ENCODE results near the gene INTS11. TPM values are rescaled to one million over a fixed set of nuclear protein-coding genes. Genes with fewer than 3 reads are reported as not detected.

The INTS11 gene
- total and polyA plus RNA-seq, 2 of the 13 experiments (the other 11 are each of a cell fraction or from before 2014, with no cell fraction given), result 52.8 to 94.8 TPM

- no peak; the same call in 1 of the 2 replicates for TF ChIP-seq ZNF383 (CRISPR knock-in tag; IDR thresholded peaks at IDR 0.05; ENCODE audit: borderline replicate concordance)
- no peak for TF ChIP-seq ZNF674 (CRISPR knock-in tag; IDR thresholded peaks at IDR 0.05; ENCODE audit: low read depth)
- TF ChIP-seq, protein P1, sequence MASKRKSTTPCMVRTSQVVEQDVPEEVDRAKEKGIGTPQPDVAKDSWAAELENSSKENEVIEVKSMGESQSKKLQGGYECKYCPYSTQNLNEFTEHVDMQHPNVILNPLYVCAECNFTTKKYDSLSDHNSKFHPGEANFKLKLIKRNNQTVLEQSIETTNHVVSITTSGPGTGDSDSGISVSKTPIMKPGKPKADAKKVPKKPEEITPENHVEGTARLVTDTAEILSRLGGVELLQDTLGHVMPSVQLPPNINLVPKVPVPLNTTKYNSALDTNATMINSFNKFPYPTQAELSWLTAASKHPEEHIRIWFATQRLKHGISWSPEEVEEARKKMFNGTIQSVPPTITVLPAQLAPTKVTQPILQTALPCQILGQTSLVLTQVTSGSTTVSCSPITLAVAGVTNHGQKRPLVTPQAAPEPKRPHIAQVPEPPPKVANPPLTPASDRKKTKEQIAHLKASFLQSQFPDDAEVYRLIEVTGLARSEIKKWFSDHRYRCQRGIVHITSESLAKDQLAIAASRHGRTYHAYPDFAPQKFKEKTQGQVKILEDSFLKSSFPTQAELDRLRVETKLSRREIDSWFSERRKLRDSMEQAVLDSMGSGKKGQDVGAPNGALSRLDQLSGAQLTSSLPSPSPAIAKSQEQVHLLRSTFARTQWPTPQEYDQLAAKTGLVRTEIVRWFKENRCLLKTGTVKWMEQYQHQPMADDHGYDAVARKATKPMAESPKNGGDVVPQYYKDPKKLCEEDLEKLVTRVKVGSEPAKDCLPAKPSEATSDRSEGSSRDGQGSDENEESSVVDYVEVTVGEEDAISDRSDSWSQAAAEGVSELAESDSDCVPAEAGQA (IDR thresholded peaks at IDR 0.05; ENCODE audit: low read depth), result no peak
- TF ChIP-seq, protein P1 (CRISPR knock-in tag; IDR thresholded peaks at IDR 0.05; ENCODE audit: borderline replicate concordance), result no peak
- TF ChIP-seq KLF12 (CRISPR knock-in tag; IDR thresholded peaks at IDR 0.05; ENCODE audit: borderline replicate concordance), result no peak
- TF ChIP-seq PITX1 (CRISPR knock-in tag; IDR thresholded peaks at IDR 0.05), result 0 out of 2 replicates have a peak, but pooled peaks have one; percentile 15
- TF ChIP-seq CBX1 (IDR thresholded peaks at IDR 0.05; ENCODE audit: low read depth), result peak; percentile 46
- TF ChIP-seq BHLHE40 (IDR thresholded peaks at IDR 0.05; ENCODE audit: low read length), result peak; percentile 57
- TF ChIP-seq, protein P2, sequence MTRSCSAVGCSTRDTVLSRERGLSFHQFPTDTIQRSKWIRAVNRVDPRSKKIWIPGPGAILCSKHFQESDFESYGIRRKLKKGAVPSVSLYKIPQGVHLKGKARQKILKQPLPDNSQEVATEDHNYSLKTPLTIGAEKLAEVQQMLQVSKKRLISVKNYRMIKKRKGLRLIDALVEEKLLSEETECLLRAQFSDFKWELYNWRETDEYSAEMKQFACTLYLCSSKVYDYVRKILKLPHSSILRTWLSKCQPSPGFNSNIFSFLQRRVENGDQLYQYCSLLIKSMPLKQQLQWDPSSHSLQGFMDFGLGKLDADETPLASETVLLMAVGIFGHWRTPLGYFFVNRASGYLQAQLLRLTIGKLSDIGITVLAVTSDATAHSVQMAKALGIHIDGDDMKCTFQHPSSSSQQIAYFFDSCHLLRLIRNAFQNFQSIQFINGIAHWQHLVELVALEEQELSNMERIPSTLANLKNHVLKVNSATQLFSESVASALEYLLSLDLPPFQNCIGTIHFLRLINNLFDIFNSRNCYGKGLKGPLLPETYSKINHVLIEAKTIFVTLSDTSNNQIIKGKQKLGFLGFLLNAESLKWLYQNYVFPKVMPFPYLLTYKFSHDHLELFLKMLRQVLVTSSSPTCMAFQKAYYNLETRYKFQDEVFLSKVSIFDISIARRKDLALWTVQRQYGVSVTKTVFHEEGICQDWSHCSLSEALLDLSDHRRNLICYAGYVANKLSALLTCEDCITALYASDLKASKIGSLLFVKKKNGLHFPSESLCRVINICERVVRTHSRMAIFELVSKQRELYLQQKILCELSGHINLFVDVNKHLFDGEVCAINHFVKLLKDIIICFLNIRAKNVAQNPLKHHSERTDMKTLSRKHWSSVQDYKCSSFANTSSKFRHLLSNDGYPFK (CRISPR knock-in tag; IDR thresholded peaks at IDR 0.05; ENCODE audit: borderline replicate concordance), result no peak
- no peak for TF ChIP-seq SNAI1 (CRISPR knock-in tag; IDR thresholded peaks at IDR 0.05; ENCODE audit: borderline replicate concordance)
- TF ChIP-seq PHF20 (CRISPR knock-in tag; IDR thresholded peaks at IDR 0.05), result 0 out of 2 replicates have a peak, but pooled peaks have one; percentile 30
- TF ChIP-seq ZNF672 (CRISPR knock-in tag; IDR thresholded peaks at IDR 0.05), result no peak
- no peak for TF ChIP-seq TBL1XR1 (IDR thresholded peaks at IDR 0.05; ENCODE audit: borderline replicate concordance, low read length, partially characterized antibody)
- TF ChIP-seq KDM5A (IDR thresholded peaks at IDR 0.05; ENCODE audit: borderline replicate concordance, low read length), result no peak
- TF ChIP-seq SRF (IDR thresholded peaks at IDR 0.05; ENCODE audit: low read depth, low read length), result no peak
- TF ChIP-seq BCL3 (CRISPR knock-in tag; IDR thresholded peaks at IDR 0.05), result no peak
- TF ChIP-seq CENPT (CRISPR knock-in tag; IDR thresholded peaks at IDR 0.05; ENCODE audit: low read depth), result 0 out of 2 replicates have a peak, but pooled peaks have one; percentile 37
- no peak for TF ChIP-seq ZMYM2 (CRISPR knock-in tag; IDR thresholded peaks at IDR 0.05)
- no peak for TF ChIP-seq HOMEZ (CRISPR knock-in tag; IDR thresholded peaks at IDR 0.05; ENCODE audit: low read depth)
These were observed 17.7 kb downstream of the INTS11 start (continued) for GRCh38 chr1:1306661-1307260.
